ENCODE measurements around the gene PHACTR1. TPM values are rescaled to one million over a fixed set of nuclear protein-coding genes. Genes with fewer than 3 reads are reported as not detected.

PHACTR1 gene
- total RNA-seq, 2 experiments from 2014 or later: 0.11 TPM; not detected in 1

GRCh38 chr6:13212538-13212937, 496.0 kb downstream of the PHACTR1 start:
- no peak for DNase-seq
- H3K4me3 Mint-ChIP-seq: no peak overlapping the region
- peaks cover 2% of the 10 kb centered on the region for H3K27me3 Mint-ChIP-seq
- no peak overlapping the region for H3K27ac Mint-ChIP-seq
- no peak for ATAC-seq
- CTCF ChIA-PET: no interaction called here
- no peaks in the 10 kb centered on the region for H3K9me3 Mint-ChIP-seq
- TF ChIP-seq, protein P1, sequence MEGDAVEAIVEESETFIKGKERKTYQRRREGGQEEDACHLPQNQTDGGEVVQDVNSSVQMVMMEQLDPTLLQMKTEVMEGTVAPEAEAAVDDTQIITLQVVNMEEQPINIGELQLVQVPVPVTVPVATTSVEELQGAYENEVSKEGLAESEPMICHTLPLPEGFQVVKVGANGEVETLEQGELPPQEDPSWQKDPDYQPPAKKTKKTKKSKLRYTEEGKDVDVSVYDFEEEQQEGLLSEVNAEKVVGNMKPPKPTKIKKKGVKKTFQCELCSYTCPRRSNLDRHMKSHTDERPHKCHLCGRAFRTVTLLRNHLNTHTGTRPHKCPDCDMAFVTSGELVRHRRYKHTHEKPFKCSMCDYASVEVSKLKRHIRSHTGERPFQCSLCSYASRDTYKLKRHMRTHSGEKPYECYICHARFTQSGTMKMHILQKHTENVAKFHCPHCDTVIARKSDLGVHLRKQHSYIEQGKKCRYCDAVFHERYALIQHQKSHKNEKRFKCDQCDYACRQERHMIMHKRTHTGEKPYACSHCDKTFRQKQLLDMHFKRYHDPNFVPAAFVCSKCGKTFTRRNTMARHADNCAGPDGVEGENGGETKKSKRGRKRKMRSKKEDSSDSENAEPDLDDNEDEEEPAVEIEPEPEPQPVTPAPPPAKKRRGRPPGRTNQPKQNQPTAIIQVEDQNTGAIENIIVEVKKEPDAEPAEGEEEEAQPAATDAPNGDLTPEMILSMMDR (IDR thresholded peaks at IDR 0.05): no peak
- POLR2A ChIA-PET: no interaction called here
- H3K36me3 Mint-ChIP-seq (ENCODE audit: low read depth): no peaks in the 10 kb centered on the region
- intact Hi-C loops (cut with micrococcal nuclease): no loop called here
- peaks cover 3% of the 10 kb centered on the region for H3K4me1 Mint-ChIP-seq (ENCODE audit: low read depth)

- no peak overlapping the region for H3K27ac Mint-ChIP-seq
- peaks cover 9% of the 10 kb centered on the region for H3K4me1 Mint-ChIP-seq (ENCODE audit: low read depth)
- intact Hi-C loops (cut with micrococcal nuclease): no loop called here
- ChIA-PET POLR2A (no interaction called here), CTCF (no interaction called here)
- TF ChIP-seq, protein P1 (IDR thresholded peaks at IDR 0.05): no peak
- DNase-seq (no peak), ATAC-seq (no peak)
- peaks cover 2% of the 10 kb centered on the region for H3K27me3 Mint-ChIP-seq
- no peaks in the 10 kb centered on the region for H3K9me3 Mint-ChIP-seq
- H3K4me3 Mint-ChIP-seq: no peak overlapping the region
- no peaks in the 10 kb centered on the region for H3K36me3 Mint-ChIP-seq (ENCODE audit: low read depth)
These were observed 498.8 kb downstream of the PHACTR1 start for GRCh38 chr6:13215390-13215789.

DNA sequence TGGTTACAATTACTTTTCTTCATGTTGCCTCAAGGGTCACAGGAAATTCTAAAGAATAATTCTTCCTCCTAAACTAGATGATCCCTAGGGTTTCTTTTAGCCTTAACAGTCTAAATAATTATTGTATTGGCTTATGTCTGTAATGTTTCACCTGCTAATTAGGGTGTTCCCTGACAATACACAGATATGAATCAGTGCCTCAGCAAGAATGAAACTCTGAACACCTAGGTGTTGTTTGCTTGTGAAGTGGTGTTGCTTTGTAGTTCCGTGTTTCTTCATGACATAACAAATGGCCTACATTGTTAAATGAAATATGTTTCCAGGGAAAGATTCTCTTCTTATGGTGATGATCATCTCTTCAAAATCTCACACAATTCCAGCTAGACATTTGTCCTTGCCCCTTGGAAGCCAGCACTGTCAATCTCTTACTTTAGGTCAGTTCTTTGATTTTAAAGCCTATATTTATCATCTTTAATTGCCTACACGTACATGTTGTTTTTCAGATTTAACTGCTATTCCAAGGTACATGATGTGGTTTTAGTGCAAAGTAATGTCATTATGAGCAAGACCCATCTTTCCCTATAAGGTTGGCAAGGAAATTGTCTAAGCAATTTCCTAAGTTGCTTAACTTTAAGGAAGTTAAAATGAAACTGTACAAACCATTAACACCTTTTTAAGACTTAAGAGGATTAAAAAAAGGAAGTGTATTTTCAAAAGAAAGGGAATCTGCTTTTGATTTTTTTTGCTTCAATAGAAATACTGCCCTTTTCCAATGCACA, 499.9 kb downstream of the PHACTR1 start:
- CTCF ChIA-PET: no interaction called here
- no peak overlapping the region for H3K4me3 Mint-ChIP-seq
- no peak overlapping the region for H3K27ac Mint-ChIP-seq

GRCh38 chr6:13217206-13217905, 500.8 kb downstream of the PHACTR1 start:
- no peaks in the 10 kb centered on the region for H3K9me3 Mint-ChIP-seq
- H3K27ac Mint-ChIP-seq: no peak overlapping the region
- POLR2A ChIA-PET: interaction anchor here (0.7 kb wide), 1 partner anchor 105 kb away, joined by 3 read pairs; no protein-coding TSS in a partner anchor
- peaks cover 2% of the 10 kb centered on the region for H3K27me3 Mint-ChIP-seq
- intact Hi-C loops (cut with micrococcal nuclease): no loop called here
- ATAC-seq (no peak), DNase-seq (no peak)
- TF ChIP-seq, protein P1 (IDR thresholded peaks at IDR 0.05): no peak
- no peaks in the 10 kb centered on the region for H3K36me3 Mint-ChIP-seq (ENCODE audit: low read depth)
- CTCF ChIA-PET: interaction anchor here (1.1 kb wide), 1 partner anchor 103 kb away, joined by 3 read pairs; no protein-coding TSS in a partner anchor
- peaks cover 9% of the 10 kb centered on the region for H3K4me1 Mint-ChIP-seq (ENCODE audit: low read depth)
- no peak overlapping the region for H3K4me3 Mint-ChIP-seq

More for the DNA sequence above, 499.9 kb downstream of the PHACTR1 start:
- POLR2A ChIA-PET: no interaction called here
- TF ChIP-seq, protein P1 (IDR thresholded peaks at IDR 0.05): no peak
- Mint-ChIP-seq H3K36me3 (ENCODE audit: low read depth) (no peaks in the 10 kb centered on the region), H3K9me3 (no peaks in the 10 kb centered on the region), H3K4me1 (ENCODE audit: low read depth) (peaks cover 9% of the 10 kb centered on the region), H3K27me3 (peaks cover 2% of the 10 kb centered on the region)
- ATAC-seq (no peak), DNase-seq (no peak)
- intact Hi-C loops (cut with micrococcal nuclease): no loop called here

DNA sequence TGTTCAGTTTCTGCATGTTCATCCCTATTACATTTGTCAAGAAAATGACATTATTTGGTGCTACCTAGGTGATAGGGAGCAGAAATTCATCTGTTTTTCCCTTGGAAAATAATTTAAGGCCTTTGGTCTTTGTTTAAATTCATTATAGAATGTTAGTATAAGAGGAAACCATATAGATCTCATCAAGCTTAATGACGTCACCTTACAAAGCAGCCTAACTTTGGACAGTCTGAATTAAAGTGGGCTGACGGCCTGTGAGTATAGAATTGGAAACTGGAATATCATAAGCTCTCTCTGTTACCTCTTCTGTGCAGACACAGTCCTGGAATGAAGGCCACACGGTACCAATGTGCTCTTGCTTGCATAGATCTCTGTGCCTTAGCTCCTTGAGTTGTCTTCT, 503.7 kb downstream of the PHACTR1 start:
- intact Hi-C loops (cut with micrococcal nuclease): no loop called here
- Mint-ChIP-seq H3K27ac (no peak overlapping the region), H3K4me3 (no peak overlapping the region), H3K27me3 (no peaks in the 10 kb centered on the region), H3K9me3 (no peaks in the 10 kb centered on the region), H3K4me1 (ENCODE audit: low read depth) (peaks cover 9% of the 10 kb centered on the region), H3K36me3 (ENCODE audit: low read depth) (no peaks in the 10 kb centered on the region)
- no peak for ATAC-seq
- TF ChIP-seq, protein P1 (IDR thresholded peaks at IDR 0.05): no peak
- no peak for DNase-seq
- ChIA-PET POLR2A (no interaction called here), CTCF (interaction anchor here (0.7 kb wide), 1 partner anchor 25 kb away, joined by 3 read pairs; no protein-coding TSS in a partner anchor)
